HG02571 (cell line): Measurements from ENCODE around the gene RNASEH1.

Experiments used
- ATAC-seq: cut with Tn5 transposase; IDR thresholded peaks from one replicate; pipeline ENCODE4 v1.9.1; 2021; ENCODE audit warnings: mild to moderate bottlenecking, moderate library complexity; ENCODE audit not compliant: unreplicated experiment

Gene RNASEH1

GRCh38 chr2:3563521-3563976, 5.4 kb upstream of the RNASEH1 start:
- peak; percentile 37 for ATAC-seq

GRCh38 chr2:3557639-3558204, 411 bp downstream of the RNASEH1 start:
- peak; percentile 23 for ATAC-seq

DNA sequence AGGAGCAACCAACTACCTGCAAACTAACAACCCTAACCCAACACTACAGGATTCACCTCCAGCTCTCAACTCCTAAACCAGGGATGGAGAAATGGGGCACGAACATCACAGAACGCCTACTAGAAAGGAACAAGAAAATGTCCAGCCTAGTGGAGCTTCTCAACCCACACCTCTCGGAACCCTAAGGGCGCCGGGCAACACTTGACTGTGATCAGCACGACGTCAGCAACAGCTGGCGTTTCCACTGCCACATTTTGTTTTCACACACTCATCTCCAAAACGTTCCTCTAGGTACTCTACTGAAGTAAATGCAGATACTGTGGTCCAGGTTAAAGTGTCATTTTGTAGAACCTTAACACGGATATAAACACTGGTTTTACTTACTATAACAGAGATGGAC, 4.2 kb downstream of the RNASEH1 start:
- ATAC-seq, result no peak

- no peak for ATAC-seq
Observed at GRCh38 chr2:3547915-3548314, 10.2 kb downstream of the RNASEH1 start.

DNA sequence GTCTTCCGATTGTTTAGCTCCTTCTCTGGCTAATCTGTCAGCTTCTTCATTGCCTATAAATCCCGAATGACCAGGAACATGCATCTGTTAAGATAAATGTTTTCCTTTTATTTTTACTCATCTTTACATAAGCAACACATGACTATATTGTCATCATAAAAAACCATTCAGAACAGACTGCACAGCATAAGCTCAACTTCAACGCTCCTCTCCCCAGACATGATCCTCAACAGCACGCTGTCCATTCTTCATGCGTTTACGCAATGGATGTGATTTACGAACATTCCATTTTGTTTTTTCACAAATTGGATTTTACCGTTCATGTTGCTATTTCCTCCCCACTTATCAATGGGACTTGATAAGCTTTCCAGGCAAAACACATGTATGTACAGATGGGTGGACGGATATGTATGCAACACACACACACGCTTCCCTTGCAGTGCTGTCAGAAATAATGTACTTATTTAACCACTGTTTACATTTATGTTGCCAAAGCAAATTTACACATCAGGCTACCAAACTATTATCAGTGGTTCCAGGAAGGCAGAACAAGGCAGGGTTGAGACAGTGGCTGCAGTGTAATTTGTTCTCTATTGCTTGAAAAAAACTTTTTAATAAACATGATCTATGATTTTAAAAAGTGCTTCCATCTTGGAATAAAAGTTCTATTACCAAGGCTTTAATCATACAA, 12.2 kb downstream of the RNASEH1 start:
- no peak for ATAC-seq

- ATAC-seq, result no peak
Observed at GRCh38 chr2:3543023-3543683, 15.0 kb downstream of the RNASEH1 start.

DNA sequence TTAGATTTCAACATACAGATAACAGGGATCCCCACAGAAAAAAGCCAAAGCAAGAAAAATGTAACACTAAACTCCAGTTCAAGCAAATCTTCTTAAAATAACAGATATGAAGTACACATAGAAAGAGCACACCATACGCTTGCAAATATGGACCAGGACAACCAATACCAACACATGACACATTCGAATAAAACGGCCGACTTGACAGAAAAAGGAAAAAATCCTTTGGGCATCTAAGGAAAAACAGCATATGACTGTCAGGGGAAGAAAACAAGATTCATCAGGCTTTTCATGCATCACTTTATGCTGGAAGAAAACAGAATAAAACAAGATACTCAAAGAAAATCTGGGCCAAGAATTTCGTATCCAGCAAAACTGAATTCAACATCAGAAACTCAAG, 16.0 kb downstream of the RNASEH1 start:
- no peak for ATAC-seq

- ATAC-seq, result no peak
Observed at GRCh38 chr2:3539836-3540235, 18.3 kb downstream of the RNASEH1 start.

GRCh38 chr2:3536682-3537632, 21.2 kb downstream of the RNASEH1 start:
- ATAC-seq, result no peak

DNA sequence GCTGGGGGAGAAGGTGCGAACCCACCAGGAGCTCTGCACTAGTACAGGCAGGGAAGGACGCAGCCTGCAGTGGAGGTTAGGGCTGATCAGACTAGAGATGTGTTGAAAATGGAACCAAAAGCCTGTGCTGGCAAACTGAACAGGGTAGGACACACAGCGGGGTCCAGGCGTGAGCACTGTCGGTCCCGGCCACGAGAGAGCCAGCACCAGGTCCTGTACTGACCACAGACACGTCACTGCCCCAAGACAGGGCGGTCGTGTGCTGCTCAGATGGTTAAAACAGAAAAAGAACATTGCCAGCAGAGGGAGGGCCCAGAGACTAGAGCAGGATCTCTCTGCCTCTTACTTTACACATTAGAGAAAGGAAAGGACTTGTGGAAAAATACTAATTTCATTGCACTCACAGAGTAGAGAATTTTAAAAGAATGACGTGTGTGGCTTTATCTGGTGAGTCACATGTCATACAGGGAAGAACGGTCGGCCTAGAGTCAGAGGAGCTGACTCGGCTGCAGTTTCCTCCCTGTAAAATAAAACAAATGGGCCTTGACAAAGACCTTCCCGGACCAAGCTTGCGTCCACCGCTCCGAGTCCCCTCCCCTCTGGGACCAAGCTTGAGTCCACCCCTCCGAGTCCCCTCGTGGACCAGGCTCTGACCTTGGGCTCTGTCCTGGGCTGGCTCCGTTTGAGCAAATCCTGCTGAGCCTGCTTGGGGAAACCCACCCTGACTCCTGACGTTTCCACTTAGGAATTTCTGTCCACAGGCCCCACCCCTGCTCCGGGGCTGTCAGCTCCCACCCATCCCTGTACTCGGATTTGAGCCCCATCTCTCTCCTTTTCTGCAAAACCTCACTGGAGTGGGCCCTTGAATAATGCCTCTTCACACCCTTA, 22.1 kb downstream of the RNASEH1 start:
- no peak for ATAC-seq

GRCh38 chr2:3535467-3535793, 22.7 kb downstream of the RNASEH1 start:
- no peak for ATAC-seq

DNA sequence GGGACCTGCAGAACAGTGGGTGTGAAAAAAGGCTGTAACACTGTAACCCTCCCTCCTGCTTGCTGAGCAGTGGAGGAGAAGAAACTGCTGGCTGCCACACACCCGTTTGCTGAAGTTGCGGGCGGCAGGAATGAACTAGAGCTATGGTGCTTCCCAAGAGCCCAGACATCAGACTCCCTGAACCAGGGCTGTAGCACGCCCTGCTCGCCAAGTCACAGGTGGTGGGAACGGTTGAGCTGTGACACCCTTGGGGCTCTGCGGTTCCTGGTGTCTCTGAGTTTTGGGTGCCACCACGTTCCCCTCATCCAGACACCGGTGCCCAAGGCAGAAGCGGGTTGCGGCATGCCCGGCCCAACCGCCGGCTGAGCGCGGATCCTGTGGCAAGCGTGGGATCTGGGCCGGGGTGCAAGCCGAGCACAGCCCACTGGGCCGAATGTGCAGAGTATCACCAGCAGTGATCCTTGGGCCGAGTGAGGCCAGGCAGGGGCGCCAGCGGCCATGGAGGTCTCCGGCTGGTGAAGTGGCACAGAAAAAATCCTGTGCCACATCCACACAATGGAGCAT, 23.8 kb downstream of the RNASEH1 start:
- ATAC-seq, result no peak

DNA sequence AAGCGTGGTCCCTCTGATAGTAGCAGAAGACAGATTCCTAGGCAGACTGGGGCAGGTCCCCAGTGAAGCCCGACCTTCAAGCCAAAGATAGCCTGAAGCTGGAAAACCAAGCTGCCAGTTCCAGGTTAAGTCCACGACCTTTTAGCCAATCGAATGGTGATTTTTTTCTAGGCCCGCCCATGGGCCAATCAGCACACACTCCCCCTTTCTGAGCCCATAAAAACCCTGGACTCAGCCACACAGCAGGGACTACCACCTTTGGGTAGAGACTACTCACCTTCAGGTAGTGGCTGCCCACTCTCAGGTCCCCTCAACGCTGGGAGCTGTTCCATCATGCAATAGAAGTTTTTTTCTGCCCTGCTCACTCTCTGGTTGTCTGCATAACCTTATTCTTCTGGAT, 24.3 kb downstream of the RNASEH1 start:
- no peak for ATAC-seq

GRCh38 chr2:3532941-3533340, 25.2 kb downstream of the RNASEH1 start:
- no peak for ATAC-seq

DNA sequence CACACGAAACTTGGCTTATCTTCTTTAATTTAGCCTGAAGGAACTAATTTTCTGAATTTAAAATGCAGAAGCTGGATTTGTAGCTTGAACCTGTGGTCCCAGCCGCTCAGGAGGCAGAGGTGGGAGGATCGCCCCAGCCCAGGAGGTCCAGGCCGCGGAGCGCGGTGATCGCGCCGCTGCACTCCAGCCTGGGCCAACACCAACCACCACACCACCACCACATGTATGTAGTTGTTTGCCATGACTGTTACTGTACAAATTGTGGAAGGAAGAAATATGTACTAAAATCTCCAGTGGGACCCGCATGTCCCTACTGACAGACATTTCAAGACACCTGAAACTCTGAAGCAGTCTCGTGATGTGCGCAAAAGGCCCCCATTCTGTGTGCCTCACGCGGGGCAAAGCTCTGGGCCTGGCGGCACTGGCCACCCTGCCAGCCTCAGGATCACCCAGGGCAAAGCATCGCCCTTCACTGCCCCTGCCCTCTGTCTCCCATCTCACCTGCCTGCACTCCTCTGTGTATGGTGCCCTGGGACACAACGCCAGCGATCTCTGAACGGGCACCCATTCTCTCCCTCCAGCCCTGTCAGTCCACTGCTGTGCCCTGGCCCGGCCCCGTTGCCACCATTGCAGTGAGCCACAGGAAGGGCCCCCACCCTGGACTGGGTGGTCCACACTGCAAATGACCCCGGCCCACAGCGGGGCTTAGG, 28.7 kb downstream of the RNASEH1 start:
- no peak for ATAC-seq

DNA sequence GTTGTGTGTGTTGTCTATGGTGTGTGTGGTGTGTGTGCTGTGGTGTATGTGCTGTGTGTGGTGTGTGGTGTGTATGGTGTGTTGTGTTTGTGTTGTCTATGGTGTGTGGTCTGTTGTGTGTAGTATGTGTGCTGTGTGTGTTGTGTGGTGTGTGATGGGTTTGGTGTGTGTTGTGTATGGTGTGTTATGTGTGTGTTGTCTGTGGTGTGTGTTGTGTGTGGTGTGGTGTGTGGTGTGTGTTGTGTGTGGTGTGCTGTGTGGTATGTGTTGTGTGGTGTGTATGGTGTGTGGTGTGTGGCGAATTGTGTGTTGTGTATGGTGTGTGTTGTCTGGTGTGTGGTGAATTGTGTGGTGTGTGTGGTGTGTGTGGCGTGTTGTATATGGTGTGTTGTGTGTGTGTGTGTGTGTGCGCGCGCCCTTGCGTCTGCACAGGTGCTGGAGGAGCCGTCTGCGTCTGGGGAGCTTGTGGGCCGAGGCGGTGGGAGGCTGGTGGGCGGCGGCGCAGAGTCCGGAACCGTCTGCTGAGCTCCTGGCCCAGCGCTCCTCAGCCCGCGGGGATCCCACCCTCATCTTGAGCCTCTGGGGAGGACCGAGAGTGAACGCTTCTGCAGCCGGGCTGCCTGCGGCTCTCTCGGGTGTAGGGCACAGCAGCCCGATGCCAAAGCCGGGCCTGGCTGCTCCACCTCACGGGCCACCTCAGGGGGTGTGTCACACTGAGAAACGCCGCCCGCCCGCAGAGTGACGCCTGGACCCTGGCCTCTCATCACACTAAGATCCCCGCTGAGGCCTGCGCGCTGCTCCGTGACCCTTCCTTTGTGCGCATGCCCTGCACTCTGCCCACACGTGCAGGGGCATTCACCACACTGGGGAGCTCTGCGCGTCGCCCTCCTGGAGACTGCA, 30.0 kb downstream of the RNASEH1 start:
- ATAC-seq, result no peak

- ATAC-seq, result no peak
Observed at GRCh38 chr2:3526871-3527270, 31.3 kb downstream of the RNASEH1 start.

- ATAC-seq, result no peak
Observed at GRCh38 chr2:3523551-3524041, 34.5 kb downstream of the RNASEH1 start.
